ENCODE results near the gene INPP5F.

DNA sequence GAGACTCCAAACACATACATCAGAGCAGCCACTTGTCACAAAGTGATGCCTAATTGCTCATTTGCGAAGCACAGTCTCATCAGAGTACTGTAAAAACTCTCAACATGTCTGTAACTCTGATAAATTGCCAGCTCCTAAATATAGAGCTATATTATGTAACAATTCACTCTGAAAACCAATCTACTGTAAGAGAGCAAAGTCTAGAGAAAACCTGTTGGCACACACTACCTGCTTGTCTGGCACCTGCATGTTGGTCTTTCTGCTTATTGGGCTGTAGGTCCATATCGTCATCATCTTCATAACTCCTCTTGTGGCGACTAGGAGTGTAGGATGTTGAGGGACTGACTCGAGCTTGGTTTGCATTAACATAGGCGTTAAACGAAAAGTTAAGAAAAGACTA lies 127.0 kb downstream of the INPP5F start:
- TF ChIP-seq RXRA (IDR thresholded peaks at IDR 0.05; ENCODE audit: borderline replicate concordance, low read depth) = no peak
- TF ChIP-seq RAD21 (IDR thresholded peaks at IDR 0.05; ENCODE audit: low read length) = no peak
- TF ChIP-seq, protein P1, sequence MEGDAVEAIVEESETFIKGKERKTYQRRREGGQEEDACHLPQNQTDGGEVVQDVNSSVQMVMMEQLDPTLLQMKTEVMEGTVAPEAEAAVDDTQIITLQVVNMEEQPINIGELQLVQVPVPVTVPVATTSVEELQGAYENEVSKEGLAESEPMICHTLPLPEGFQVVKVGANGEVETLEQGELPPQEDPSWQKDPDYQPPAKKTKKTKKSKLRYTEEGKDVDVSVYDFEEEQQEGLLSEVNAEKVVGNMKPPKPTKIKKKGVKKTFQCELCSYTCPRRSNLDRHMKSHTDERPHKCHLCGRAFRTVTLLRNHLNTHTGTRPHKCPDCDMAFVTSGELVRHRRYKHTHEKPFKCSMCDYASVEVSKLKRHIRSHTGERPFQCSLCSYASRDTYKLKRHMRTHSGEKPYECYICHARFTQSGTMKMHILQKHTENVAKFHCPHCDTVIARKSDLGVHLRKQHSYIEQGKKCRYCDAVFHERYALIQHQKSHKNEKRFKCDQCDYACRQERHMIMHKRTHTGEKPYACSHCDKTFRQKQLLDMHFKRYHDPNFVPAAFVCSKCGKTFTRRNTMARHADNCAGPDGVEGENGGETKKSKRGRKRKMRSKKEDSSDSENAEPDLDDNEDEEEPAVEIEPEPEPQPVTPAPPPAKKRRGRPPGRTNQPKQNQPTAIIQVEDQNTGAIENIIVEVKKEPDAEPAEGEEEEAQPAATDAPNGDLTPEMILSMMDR (IDR thresholded peaks at IDR 0.05) = no peak

Data from SK-N-SH (cell line).